GM19452 (cell line): ENCODE data around the gene ETFBKMT.

Experiments
- ATAC-seq: cut with Tn5 transposase; IDR thresholded peaks from one replicate; pipeline ENCODE4 v1.9.1; 2021; ENCODE audit not compliant: unreplicated experiment

ETFBKMT gene

DNA sequence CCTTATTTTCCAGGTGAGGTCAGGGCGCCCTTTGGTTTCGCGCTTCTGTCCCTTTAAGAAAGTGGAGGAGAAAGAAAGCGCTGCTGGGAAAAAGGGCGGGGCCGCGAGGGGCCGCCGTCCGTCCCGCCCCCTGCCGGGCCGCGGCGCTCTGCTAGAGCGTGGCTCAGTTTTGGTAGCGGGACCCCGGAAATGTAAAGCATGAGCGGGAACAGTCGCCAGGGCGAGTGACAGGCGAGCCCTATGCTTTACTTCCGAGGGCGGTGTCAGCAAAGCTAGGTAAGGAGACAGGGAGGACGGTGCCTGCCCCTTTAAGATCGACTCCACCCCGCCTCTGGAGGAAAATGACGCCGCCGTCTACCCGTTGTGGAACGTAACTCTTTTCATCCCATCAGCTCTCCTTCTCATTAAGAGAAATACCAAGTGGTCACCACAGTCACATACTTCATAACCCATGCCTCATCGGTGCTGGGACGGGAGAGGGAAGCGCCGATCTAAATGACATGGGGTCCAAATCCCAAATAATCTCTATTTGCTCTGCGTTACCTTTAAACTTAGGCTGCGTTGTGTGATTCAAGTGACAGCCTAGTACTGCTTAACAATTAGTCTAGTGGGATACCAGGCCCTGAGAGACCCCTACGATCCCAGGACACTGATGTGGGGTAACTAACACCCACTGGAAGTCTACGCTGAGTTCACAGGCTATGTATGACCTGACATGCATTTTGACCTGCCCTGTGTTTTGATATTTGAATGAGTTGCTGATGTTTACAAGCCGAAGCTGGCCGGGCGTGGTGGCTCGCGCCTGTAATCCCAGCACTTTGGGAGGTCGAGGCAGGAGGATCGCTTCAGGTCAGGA lies at the start of gene ETFBKMT:
ETFBKMT (plus strand) TSS at position 602 of the 856 bp plus-strand sequence. CDS start 2,266 bp downstream, outside the sequence.
- peak; percentile 99 for ATAC-seq

- ATAC-seq: no peak
Observed at GRCh38 chr12:31612819-31613218, 46.7 kb upstream of the ETFBKMT start.

- no peak for ATAC-seq
Observed at GRCh38 chr12:31618228-31619025, 41.1 kb upstream of the ETFBKMT start.

- no peak for ATAC-seq
Observed at GRCh38 chr12:31620311-31620710, 39.2 kb upstream of the ETFBKMT start.

DNA sequence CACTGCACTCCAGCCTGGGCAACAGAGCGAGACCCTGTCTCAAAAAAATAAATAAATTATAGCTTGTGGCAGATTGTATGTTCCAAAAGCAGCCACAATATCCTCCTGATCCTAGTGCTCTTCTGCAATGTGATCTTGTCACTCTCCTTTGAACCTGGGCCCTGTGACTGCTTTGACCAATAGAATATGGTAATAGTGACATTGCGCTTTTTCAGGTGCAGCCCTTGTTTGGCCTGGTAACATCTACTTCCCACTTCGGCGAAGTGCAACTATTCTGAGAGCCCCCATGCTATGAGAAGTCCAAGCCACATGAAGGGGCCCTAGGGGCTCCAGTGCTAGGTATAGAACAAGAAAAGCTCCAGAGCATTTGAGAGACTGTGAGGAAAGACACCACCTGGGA lies 37.5 kb upstream of the ETFBKMT start:
- ATAC-seq: no peak

- ATAC-seq: no peak
Observed at GRCh38 chr12:31626270-31626995, 33.1 kb upstream of the ETFBKMT start.

DNA sequence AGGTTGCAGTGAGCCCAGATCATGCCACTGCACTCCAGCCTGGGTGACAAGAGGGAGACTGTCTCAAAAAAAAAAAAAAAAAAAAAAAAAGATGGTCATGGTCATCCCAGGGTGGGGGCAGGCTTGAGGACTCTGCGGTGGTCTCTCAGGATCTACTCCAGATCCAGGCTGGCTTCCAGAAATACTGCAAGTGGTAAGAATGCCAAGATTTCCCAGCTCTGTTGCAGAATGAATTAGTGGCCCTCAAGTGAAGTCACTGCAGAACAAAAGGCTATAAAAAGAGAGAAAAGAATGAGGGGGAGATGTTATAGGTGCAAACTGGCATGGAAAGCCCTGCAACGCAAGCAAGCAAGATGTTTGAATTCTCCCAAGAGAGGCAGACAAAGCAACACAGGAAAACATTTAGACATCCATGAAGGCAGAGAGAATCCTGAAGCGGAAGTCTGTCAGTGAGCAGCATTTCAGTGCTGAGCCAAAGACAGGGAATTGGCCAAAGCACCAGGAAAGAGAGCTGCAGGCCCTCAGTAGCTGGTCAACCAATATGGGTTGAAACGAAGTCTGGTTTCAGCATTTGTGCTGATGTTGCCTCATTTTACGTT lies 31.9 kb upstream of the ETFBKMT start:
- ATAC-seq: no peak

DNA sequence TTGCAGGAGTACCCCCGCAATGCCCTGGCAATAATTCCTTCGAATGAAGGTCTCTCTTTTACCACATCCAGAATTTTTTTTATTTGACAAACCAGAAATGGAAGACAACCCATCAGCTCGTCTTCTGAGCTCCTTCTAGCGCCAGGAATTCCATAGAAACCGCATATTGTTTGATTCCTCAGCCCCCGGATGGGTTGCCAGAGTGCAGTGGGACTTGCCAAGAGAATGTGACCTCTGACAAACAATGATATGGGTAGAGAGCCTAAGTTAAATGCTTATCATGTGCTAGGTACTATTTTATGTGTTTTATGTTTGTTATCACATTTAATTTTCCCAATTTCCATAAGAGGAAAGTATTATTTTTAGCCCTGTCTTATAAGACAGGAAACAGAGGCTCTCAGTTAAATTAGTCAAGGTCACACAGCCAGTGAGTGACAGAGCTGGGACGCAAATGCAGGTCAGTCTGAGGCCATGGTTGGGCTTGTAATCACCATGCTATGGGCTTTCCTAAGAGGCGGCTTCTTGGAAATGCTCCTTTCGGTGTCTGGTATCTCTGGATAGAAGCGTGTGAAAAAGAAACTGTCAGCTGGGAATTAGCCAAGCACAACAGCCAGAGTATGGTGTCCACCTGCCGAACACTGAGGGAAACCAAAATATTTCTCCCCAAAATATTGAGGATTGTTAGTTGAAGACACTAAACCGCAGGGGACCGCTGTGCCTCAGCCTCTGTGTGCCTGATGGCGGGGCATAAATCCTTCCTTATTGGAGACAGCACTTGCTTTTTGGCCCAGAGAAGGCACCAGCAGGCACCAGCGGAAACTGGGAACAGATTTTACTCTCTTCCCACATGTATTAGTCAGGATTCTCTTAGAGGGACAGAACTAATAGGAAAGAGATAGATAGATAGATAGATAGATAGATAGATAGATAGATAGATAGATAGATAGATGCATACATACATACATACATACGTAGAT lies 29.4 kb upstream of the ETFBKMT start:
- ATAC-seq: no peak

- ATAC-seq: no peak
Observed at GRCh38 chr12:31631023-31631724, 28.3 kb upstream of the ETFBKMT start.

GRCh38 chr12:31631809-31632208 lies 27.7 kb upstream of the ETFBKMT start:
- no peak for ATAC-seq

DNA sequence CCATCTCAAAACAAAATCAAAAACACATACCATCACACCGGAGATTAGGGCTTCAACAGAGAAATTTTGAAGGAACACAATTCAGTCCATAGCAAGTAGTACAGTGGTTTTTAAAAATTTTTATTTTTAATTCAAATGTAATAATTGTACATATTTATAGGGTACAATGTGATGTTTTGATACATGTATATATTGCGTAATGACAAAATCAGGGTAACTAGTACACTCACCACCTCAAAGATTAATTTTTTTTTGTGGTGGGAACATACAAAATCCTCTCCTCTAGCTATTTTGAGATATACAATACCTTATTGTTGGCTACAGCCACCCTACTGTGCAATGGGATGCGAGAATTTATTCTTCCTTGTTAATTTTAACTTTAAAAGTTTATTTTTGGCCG lies 26.0 kb upstream of the ETFBKMT start:
- ATAC-seq: no peak

GRCh38 chr12:31634620-31635019 lies 24.9 kb upstream of the ETFBKMT start:
- no peak for ATAC-seq

DNA sequence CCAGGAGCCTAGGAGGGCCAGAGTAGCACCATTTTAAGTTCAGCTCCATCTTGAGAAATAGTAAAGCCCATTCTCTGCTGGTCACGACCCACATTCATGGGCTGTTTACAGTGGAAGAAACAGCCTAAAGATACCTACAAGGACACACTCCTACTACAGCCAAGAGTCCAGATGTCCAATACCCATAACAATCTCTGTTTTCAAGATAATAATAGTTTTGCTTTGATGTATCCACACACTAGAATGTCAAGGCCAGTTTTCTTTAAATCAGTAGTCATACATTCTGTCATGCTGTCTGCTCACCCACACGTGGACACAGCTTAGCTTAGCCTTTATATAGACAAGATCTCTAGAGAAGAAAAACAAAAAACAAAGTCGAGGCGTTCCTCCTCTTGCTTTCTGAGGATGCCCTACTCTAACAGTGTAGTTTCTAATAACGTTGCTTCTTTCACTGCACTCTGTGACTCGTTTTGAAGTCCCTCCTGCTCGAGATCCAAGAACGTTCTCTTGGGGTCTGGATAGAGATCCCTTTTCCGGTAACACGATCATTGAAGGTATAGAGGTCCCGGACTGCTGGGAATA lies 17.9 kb upstream of the ETFBKMT start:
- no peak for ATAC-seq

GRCh38 chr12:31644536-31644935 lies 15.0 kb upstream of the ETFBKMT start:
- ATAC-seq: no peak

- ATAC-seq: no peak
Observed at GRCh38 chr12:31645924-31646323, 13.6 kb upstream of the ETFBKMT start.

- ATAC-seq: no peak
Observed at GRCh38 chr12:31647086-31647491, 12.4 kb upstream of the ETFBKMT start.

GRCh38 chr12:31650918-31651317 lies 8.6 kb upstream of the ETFBKMT start:
- ATAC-seq: no peak

DNA sequence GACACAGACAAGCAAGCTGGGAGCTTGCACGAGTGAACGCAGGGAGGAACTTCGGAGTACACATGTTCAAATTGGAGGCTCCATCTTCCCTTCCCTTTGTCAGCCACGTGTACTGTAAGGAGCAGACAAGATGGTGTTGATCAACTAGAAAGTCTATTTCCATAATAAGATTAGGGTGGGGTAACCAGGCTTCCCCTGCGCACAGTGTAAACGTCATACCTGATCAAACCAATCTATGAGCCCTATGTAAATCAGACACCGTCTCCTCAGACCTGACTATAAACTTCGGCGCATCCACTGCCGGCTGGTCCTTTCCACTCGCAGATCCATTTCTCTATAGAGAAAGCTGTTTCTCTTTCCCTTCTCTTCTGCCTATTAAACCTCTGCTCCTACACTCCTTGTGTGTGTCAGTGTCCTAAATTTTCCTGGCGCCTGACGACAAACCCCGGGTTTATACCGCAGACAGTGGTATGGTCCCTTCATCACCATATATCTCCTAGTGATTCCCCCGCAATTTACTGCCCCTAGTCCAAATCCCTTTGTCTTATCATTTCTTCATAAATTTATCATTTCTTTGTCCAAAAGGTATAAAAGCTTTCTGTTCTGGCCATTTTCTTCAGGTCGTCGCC lies 7.5 kb upstream of the ETFBKMT start:
- ATAC-seq: no peak
